ENCODE results near the gene FOLR2.

- no peak for TF ChIP-seq FOXM1 (IDR thresholded peaks at IDR 0.05; ENCODE audit: borderline replicate concordance)
- no peak for TF ChIP-seq ARNT (IDR thresholded peaks at IDR 0.05)
- TF ChIP-seq SP1 (IDR thresholded peaks at IDR 0.05), result no peak
- TF ChIP-seq ZNF384 (IDR thresholded peaks at IDR 0.05), result no peak
- TF ChIP-seq SUZ12 (IDR thresholded peaks at IDR 0.05), result no peak
- no peak for TF ChIP-seq ELF4 (IDR thresholded peaks at IDR 0.05)
- no peak for TF ChIP-seq FOXK2 (IDR thresholded peaks at IDR 0.05)
- no peak for TF ChIP-seq FOXA1 (IDR thresholded peaks at IDR 0.05)
- no peak for TF ChIP-seq HDGF (IDR thresholded peaks at IDR 0.05; ENCODE audit: borderline replicate concordance)
- TF ChIP-seq TARDBP (IDR thresholded peaks at IDR 0.05), result no peak
- no peak for TF ChIP-seq NFRKB (IDR thresholded peaks at IDR 0.05)
Measured at GRCh38 chr11:72244361-72245262, 28.0 kb downstream of the FOLR2 start.

All from HEK293T (cell line).